Measurements from ENCODE around the gene KDM4B. TPM values are rescaled to one million over a fixed set of nuclear protein-coding genes. Genes with fewer than 3 reads are reported as not detected.

KDM4B gene
- total RNA-seq, 1 experiment from 2014 or later = 43.7 TPM

DNA sequence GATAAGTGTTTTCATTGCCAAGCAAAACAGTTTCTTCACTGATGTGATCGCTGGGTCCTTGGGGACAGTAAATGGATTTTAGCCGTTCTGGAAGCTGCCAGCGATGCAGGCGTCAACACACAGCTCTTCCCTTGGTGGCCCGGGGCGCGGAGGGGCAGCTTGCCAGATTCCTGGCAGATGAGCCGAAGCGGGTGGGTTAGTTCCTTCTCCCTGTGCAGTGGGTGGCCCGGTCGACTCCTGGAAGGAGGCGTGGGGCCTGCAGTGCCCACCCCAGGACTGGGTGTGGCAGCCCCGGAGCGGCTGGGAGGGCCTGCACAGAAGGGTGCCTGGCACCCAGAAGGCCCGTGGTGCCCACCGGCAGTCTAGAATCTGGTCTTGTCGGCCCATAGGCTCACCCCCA is 69.0 kb downstream of the KDM4B start:
- H3K9ac ChIP-seq (ENCODE audit: extremely low read depth, insufficient read length, low read length) = no peak overlapping the region
- H3K27ac Mint-ChIP-seq = 0 out of 7 replicates have a peak overlapping the region, but pooled peaks of 1 of the 3 experiments have one; percentile 18

More for the DNA sequence above, 69.0 kb downstream of the KDM4B start:
- no peak overlapping the region for H3K4me2 ChIP-seq (ENCODE audit: insufficient read depth, insufficient read length, low read length)
- H3K23ac ChIP-seq (ENCODE audit: insufficient read length, low read depth, low read length) = no peak overlapping the region
- H2AK5ac ChIP-seq (ENCODE audit: insufficient read length, low read length) = no peak overlapping the region
- no peaks in the 10 kb centered on the region for H3K23me2 ChIP-seq (ENCODE audit: insufficient read length, low read depth, low read length, poor library complexity, severe bottlenecking)
- H2BK120ac ChIP-seq (ENCODE audit: low read depth, low read length, poor library complexity, severe bottlenecking) = no peak overlapping the region
- H4K91ac ChIP-seq (ENCODE audit: insufficient read length, low read depth, low read length) = no peak overlapping the region
- no peak overlapping the region for H4K5ac ChIP-seq (ENCODE audit: insufficient read length, low read depth, low read length)
- H2AFZ ChIP-seq (ENCODE audit: low read length) = no peak overlapping the region
- no peaks in the 10 kb centered on the region for H3K79me2 ChIP-seq (ENCODE audit: insufficient read depth, low read length)
- H3K4me3 Mint-ChIP-seq = no peak overlapping the region
- H3K27me3 Mint-ChIP-seq (ENCODE audit: low read depth) = no peaks in the 10 kb centered on the region
- no peak overlapping the region for H2BK5ac ChIP-seq (ENCODE audit: insufficient read length, low read length)
- no peak overlapping the region for H3K14ac ChIP-seq (ENCODE audit: insufficient read depth, low read length)
- no peak overlapping the region for H3K18ac ChIP-seq (ENCODE audit: insufficient read length, low read depth, low read length)
- no peak overlapping the region for H3T11ph ChIP-seq (ENCODE audit: low read length)
- H2BK15ac ChIP-seq (ENCODE audit: low read depth, low read length) = no peak overlapping the region
- H3K36me3 Mint-ChIP-seq (ENCODE audit: insufficient read depth in 1 of 3, low read depth in 3 of 3) = peaks cover 7 to 44% (median 34%) of the 10 kb centered on the region in 3 experiments
- no peak overlapping the region for H2BK20ac ChIP-seq (ENCODE audit: low read depth, low read length, poor library complexity, severe bottlenecking)
- no peak overlapping the region for H3K56ac ChIP-seq (ENCODE audit: insufficient read length, low read depth, low read length)
- no peaks in the 10 kb centered on the region for H4K20me1 ChIP-seq (ENCODE audit: control insufficient read depth, insufficient read depth, insufficient read length)
- H3K27me3 ChIP-seq (ENCODE audit: insufficient read depth, low read length) = no peaks in the 10 kb centered on the region
- no peaks in the 10 kb centered on the region for H3K4me1 ChIP-seq (ENCODE audit: insufficient read depth, low read length)
- no peaks in the 10 kb centered on the region for H3K9me3 ChIP-seq (ENCODE audit: control insufficient read depth, low read depth, low read length)
- no peak overlapping the region for H2BK12ac ChIP-seq (ENCODE audit: insufficient read length, low read depth, low read length)
- no CpG with 5 or more reads among the region's 17 CpGs for WGBS (ENCODE audit: extremely low coverage, insufficient read length, low lambda C conversion rate)
- no peak for DNase-seq
- H3K4me1 Mint-ChIP-seq = peaks cover 0 to 12% of the 10 kb centered on the region in 2 experiments; a peak in 1 of 4 replicates
- H3K4ac ChIP-seq (ENCODE audit: low read depth, low read length) = no peak overlapping the region
- H3K27ac ChIP-seq (ENCODE audit: insufficient read length, low read depth, low read length) = no peak overlapping the region
- H3K9me3 Mint-ChIP-seq = no peaks in the 10 kb centered on the region
- H4K8ac ChIP-seq (replicated peaks; ENCODE audit: insufficient read length, low read depth, low read length) = no peak overlapping the region
- TF ChIP-seq, protein P1, sequence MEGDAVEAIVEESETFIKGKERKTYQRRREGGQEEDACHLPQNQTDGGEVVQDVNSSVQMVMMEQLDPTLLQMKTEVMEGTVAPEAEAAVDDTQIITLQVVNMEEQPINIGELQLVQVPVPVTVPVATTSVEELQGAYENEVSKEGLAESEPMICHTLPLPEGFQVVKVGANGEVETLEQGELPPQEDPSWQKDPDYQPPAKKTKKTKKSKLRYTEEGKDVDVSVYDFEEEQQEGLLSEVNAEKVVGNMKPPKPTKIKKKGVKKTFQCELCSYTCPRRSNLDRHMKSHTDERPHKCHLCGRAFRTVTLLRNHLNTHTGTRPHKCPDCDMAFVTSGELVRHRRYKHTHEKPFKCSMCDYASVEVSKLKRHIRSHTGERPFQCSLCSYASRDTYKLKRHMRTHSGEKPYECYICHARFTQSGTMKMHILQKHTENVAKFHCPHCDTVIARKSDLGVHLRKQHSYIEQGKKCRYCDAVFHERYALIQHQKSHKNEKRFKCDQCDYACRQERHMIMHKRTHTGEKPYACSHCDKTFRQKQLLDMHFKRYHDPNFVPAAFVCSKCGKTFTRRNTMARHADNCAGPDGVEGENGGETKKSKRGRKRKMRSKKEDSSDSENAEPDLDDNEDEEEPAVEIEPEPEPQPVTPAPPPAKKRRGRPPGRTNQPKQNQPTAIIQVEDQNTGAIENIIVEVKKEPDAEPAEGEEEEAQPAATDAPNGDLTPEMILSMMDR (conservative IDR thresholded peaks at IDR 0.05) = no peak
- H3K79me1 ChIP-seq (ENCODE audit: insufficient read depth, low read depth, low read length, poor library complexity, severe bottlenecking) = no peaks in the 10 kb centered on the region
